ENCODE results near the gene POLR2H. TPM values are rescaled to one million over a fixed set of nuclear protein-coding genes. Genes with fewer than 3 reads are reported as not detected.
A peak's percentile ranks its signal among the peaks of the same experiment; 100 is the strongest.

The POLR2H gene
- total RNA-seq, 4 donors from 2014 or later = 42.4 to 116 (median 66.2) TPM

GRCh38 chr3:184366619-184367289 is 5.2 kb downstream of the POLR2H start:
- DNase-seq (ENCODE audit: low spot score in 2 of 2) = no peak
- no peak overlapping the region for H3K4me3 ChIP-seq
- 83% methylated on average over 5 of the region's 5 CpGs for WGBS
- H3K9me3 ChIP-seq = no peaks in the 10 kb centered on the region
- TF ChIP-seq EP300 (IDR thresholded peaks at IDR 0.05) = no peak
- TF ChIP-seq CTCF (IDR thresholded peaks at IDR 0.05) = no peak
- TF ChIP-seq POLR2A (IDR thresholded peaks at IDR 0.05) = no peak
- TF ChIP-seq POLR2AphosphoS5 (IDR thresholded peaks at IDR 0.05) = no peak
- peaks cover 33% of the 10 kb centered on the region for H3K4me1 ChIP-seq
- no peaks in the 10 kb centered on the region for H3K27me3 ChIP-seq
- H3K36me3 ChIP-seq = peaks cover 17% of the 10 kb centered on the region
- H3K27ac ChIP-seq = no peak overlapping the region

- H3K36me3 ChIP-seq = peaks cover 17% of the 10 kb centered on the region
- H3K27ac ChIP-seq = no peak overlapping the region
- TF ChIP-seq CTCF (IDR thresholded peaks at IDR 0.05) (no peak), EP300 (IDR thresholded peaks at IDR 0.05) (no peak)
- H3K4me3 ChIP-seq = no peak overlapping the region
- H3K9me3 ChIP-seq = no peaks in the 10 kb centered on the region
- WGBS = 76% methylated on average over 9 of the region's 9 CpGs
- H3K4me1 ChIP-seq = peaks cover 42% of the 10 kb centered on the region
- H3K27me3 ChIP-seq = no peaks in the 10 kb centered on the region
- DNase-seq (ENCODE audit: low spot score in 2 of 2) = peak in 1 of 2 donors; percentile 61
Measured at GRCh38 chr3:184368116-184368515, 6.6 kb downstream of the POLR2H start.

GRCh38 chr3:184368586-184369183 is 7.2 kb downstream of the POLR2H start:
- no peaks in the 10 kb centered on the region for H3K27me3 ChIP-seq
- H3K27ac ChIP-seq = no peak overlapping the region
- TF ChIP-seq POLR2AphosphoS5 (IDR thresholded peaks at IDR 0.05) (no peak), CTCF (IDR thresholded peaks at IDR 0.05) (no peak), EP300 (IDR thresholded peaks at IDR 0.05) (no peak), POLR2A (IDR thresholded peaks at IDR 0.05) (no peak)
- no peak overlapping the region for H3K4me3 ChIP-seq
- peaks cover 17% of the 10 kb centered on the region for H3K36me3 ChIP-seq
- H3K9me3 ChIP-seq = no peaks in the 10 kb centered on the region
- WGBS = 39% methylated on average over 3 of the region's 3 CpGs
- peaks cover 42% of the 10 kb centered on the region for H3K4me1 ChIP-seq
- no peak for DNase-seq (ENCODE audit: low spot score in 2 of 2)

GRCh38 chr3:184371570-184372018 is 10.1 kb downstream of the POLR2H start:
- TF ChIP-seq EP300 (IDR thresholded peaks at IDR 0.05) (no peak), CTCF (IDR thresholded peaks at IDR 0.05) (peak; percentile 78 to 96)
- WGBS = 59% methylated on average over 5 of the region's 5 CpGs
- Histone ChIP-seq H3K4me3 (no peak overlapping the region), H3K27ac (no peak overlapping the region), H3K9me3 (no peaks in the 10 kb centered on the region), H3K36me3 (peaks cover 12% of the 10 kb centered on the region), H3K27me3 (no peaks in the 10 kb centered on the region), H3K4me1 (peaks cover 32% of the 10 kb centered on the region)
- peak; percentile 81 to 85 for DNase-seq (ENCODE audit: low spot score in 2 of 2)

GRCh38 chr3:184372296-184372821 is 10.8 kb downstream of the POLR2H start:
- Histone ChIP-seq H3K4me1 (peaks cover 32% of the 10 kb centered on the region), H3K9me3 (no peaks in the 10 kb centered on the region), H3K4me3 (no peak overlapping the region), H3K27me3 (no peaks in the 10 kb centered on the region), H3K36me3 (peaks cover 12% of the 10 kb centered on the region), H3K27ac (no peak overlapping the region)
- WGBS = 65% methylated on average over 8 of the region's 8 CpGs
- TF ChIP-seq EP300 (IDR thresholded peaks at IDR 0.05) (no peak), POLR2A (IDR thresholded peaks at IDR 0.05) (no peak), CTCF (IDR thresholded peaks at IDR 0.05) (no peak), POLR2AphosphoS5 (IDR thresholded peaks at IDR 0.05) (no peak)
- peak in 1 of 2 donors; percentile 53 for DNase-seq (ENCODE audit: low spot score in 2 of 2)
